Measurements from ENCODE around the gene LHX3.
A peak's percentile ranks its signal among the peaks of the same experiment; 100 is the strongest.
"Not testable (repeated sequence)": the region's sequence is repeated elsewhere in the genome, so short reads cannot be mapped to it uniquely, and the experiment has no call there.

LHX3 gene

DNA sequence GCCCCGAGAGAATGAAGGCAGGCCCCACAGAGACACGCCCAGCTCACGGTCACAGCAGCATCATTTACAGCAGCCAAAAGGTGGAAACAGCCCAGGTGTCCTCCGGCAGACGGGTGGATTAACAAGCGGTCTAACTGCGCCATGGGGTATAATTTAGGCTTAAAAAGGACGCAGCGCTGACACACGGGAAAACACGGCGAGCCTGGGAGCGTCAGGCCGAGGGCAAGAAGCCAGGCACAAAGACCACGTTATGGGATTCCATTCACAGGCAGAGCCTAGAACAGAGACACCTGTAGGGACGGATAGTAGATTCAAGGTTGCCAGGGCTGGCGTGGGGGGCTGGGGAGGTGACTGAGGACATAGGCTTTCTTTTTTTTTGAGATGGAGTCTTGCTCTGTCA is 49.4 kb downstream of the LHX3 start:
- DNase-seq (ENCODE audit: low read depth, low spot score): no peak

DNA sequence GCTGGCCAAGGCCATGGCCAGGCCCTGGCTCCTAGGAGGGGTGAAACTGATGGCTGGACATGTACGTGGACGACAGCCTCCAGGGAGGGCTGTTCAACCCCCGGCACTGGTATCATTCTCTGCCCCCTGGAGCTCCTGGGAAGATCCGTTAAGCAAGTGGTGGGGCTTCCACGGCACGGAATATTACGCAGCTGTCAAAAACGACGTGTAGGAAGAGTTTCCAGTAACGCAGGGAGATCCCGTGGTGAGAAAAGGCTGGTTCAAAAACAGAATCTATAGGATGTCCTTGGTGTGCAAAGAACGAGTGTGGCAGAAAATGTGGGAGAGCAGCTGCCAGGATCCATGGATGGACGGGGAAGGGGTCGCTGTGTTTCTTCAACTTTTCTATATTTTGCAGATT is 50.0 kb downstream of the LHX3 start:
- DNase-seq (ENCODE audit: low read depth, low spot score): no peak

DNA sequence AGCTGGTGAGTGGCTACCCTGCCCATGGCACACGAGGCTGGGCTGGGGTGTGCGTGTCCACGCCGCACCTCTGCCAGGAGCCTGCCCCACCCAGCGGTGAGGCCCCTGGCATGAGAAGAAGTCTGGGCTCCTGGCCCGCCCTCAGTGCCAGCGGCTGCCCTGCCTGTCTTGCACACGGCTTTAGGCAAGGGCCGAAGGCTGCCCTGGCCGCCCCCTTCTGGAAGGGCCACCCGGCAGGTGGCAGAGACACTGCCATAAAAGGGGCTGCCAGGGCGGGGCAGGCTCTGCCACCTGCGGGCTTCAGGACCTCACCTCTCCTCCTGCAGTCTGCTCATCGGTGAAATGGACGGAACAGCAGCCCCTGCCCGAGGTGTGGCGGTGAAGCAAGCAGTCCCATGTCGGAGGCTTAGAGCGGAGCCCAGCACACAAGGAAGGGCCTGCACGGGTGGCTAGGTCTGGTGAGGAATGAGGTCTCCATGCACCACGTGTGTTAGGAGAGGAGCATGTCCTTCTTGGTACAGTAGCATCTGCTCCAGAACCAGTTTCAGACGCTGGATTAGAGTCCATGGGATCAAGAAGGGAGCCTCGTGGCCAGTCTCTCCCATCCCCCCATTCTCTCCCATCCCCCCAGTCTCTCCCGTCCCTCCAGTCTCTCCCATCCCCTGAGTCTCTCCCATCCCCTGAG is 51.4 kb downstream of the LHX3 start:
- DNase-seq (ENCODE audit: low read depth, low spot score): no peak

DNA sequence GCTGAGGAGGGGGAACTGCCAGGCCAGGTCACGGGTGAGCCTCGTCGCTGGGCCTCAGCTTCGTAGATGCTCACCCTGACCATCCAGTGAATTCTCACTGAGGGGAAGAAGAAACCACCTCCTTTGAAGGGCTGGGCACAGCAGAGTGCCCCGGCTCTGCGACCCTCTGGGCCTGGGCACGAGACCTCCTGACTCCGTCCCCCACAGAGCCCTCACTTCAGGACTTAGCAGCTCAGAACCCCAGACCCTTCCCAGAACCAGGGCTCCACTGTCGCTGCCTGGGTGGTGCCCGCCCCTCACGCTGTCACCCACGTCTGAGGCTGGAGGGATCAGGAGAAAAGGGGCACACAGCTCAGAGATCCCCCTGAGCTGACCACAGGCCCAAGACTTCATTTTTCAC is 52.0 kb downstream of the LHX3 start:
- DNase-seq (ENCODE audit: low read depth, low spot score): no peak

DNA sequence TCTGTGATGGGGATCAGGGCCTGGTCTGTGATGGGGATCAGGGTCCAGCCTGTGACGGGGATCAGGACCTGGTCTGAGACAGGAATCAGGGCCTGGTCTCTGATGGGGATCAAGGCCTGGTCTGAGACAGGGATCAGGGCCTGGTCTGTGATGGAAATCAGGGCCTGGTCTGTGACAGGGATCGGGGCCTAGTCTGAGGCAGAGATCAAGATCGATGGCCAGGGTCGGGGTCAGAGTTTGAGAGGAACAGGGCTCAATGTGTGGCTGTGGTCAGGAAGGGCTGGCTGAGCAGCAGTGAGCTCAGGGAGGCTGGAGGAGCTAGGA is 52.4 kb downstream of the LHX3 start:
- DNase-seq (ENCODE audit: low read depth, low spot score): no peak

DNA sequence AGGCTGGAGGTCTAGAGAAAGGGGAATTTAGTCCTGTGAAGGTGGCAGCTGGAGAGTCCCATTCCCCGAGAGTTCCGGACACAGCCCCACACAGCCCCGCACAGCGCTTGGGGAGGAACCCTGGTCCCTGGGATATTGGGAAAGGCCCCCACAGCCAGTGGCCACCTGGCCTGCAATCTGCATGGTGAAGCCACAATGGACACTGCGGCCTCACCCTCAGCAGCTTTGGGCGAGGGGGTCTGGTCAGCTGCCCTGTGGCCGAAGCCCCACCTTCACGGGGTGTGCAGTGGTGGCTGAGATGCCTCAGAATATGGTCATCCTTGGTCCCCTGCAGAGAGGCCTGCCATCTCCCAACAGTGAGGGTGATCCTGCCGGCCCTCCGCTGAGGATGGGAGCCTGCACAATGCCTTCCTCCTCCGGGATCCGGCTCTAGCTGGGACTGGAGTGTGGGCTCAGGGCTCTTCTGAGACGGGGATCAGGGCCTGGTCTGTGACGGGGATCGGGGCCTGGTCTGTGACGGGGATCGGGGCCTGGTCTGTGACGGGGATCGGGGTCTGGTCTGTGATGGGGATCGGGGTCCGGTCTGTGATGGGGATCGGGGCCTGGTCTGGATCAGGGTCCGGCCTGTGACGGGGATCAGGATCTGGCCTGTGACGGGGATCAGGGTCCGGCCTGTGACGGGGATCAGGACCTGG is 52.9 kb downstream of the LHX3 start:
- no peak for DNase-seq (ENCODE audit: low read depth, low spot score)

DNA sequence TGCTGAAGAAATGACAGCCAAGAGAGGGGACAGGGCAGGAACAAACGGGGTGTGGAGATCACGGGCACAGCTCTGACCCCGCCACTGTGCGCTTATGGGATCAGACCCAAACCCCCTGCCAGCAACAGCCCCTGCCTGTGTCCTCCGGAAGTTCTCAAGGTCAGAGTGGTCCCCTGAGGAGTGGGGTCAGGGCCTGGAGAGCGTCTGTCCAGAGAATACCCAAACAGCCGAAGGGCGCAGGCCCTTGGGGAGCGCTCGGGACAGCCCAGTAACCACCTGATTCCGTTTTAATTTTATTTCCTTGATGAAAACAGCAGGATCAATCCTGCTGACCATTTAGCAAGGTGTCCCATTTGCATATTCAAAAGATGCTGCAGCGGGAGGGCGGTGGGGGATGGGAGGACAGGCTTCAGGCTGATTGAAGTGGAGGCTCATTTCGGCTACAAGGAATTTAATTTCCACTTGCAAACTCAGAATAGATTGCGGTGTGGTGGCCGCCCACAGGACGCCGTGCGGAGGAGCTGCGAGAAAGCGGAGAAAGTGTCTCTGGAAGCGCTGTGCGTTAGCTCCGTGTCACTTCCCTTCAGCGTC is 53.6 kb downstream of the LHX3 start:
- no peak for DNase-seq (ENCODE audit: low read depth, low spot score)

DNA sequence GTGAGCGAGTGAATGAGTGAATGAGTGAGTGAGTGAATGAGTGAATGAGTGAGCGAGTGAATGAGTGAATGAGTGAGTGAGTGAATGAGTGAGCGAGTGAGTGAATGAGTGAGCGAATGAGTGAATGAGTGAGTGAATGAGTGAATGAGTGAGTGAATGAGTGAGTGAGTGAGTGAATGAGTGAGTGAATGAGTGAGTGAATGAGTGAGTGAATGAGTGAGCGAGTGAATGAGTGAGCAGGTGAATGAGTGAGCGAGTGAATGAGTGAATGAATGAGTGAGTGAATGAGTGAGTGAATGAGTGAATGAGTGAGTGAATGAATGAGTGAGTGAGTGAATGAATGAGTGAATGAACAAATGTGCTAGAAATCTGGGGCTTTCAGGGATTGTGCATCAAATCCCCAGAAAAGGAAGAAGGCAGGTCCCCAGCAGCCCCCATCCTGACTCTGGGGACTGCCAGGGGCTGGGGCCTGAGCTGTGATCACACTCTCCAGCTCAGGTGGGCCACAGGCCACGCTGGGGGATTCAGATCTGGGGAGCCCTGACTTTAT is 54.2 kb downstream of the LHX3 start:
- not testable (repeated sequence) for DNase-seq (ENCODE audit: low read depth, low spot score)

DNA sequence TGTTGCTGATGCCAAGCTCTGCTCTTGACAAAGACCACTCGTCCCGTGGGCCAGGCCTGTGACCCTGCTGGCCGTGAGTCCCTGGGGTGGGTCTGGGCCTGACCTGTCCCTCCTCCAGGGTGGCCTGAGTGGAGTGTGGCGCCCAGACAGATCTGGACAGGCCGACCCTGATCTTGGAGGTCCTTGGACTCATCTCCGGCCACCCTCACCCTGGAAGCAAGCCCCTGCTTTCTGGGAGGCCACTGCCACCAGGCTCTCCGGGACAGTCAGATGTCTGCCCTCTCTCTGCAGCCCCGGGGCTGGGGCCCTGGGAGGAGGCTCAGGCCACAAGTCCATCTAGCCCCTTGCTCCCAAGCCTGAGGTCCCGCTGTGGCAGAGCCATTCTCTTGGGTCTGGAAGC is 55.1 kb downstream of the LHX3 start:
- DNase-seq (ENCODE audit: low read depth, low spot score): no peak

DNA sequence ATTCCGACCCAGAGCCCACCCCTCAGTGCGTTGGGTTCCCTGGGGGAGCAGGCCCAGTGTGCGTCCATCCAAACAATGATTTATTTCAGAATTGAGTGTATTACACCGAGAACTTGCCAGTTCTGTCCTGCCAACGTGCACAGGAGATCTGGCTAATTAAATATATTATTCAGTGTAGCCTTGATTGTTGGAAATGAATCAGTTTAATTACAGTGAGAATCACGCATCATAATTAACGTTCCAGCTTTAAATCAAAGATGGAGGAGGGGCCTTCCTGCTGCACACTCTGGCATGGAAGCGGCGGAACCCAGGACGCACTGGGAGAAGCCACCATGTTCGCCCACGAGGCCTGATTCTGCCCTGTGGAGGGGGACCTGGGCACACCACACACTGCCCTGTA is 55.6 kb downstream of the LHX3 start:
- DNase-seq (ENCODE audit: low read depth, low spot score): no peak

DNA sequence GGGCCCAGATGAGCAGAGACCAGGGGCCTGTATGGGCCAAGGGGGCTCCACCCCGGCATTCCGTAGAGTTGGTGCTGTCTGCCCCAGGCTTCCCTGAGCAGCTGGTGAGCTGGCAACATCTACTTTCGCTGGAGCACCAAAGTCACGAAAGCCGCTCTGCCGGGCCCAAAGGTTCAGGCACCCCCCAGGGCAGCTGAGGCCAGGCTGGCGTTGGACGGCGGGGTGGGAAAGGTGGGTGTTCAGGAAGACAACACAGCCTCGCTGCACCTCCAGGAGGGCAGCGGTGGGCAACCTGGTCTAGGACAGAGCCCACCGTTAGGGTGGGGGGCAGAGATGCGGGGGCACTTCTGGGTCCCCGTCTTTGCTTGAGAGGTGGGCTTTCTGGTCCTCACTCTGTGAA is 56.2 kb downstream of the LHX3 start:
- DNase-seq (ENCODE audit: low read depth, low spot score): no peak

DNA sequence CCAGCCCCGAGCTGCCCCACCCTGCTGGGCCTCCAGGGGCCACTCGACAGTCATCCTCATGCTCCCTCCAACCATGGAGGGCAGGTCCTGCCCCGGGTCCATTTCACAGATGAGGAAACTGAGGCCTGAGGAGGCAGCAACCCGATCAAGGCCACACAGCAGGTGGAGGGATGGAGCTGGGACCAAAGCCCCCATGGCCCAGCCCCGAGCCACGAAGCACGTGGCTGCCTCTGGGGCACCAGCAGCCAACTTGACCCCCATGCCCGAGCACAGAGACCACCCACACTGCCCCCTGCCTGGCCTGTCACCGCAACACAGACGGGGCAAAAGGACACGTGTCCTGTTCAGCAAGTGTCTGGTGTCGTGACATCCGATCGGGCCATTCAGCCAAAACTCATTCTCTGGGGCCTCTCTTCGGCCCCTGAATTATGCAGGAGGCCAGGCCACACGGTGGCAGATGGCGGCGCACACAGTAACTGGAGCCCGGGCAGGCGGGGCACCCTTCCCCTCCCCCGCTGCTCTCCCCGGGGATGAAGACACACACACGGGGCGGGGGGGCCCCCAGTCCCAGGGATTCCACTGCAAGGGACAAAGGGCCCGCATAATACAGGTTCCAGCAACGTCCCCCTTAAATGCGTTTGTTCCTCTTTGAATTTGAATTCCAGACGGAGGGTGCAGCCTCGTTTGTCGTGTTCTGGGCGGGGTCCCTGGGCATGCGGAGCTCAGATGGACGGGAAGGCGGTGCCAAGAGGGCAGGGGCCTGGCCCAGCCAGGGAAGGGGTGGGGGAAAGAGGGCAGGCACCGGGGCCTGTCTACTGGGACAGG is 56.8 kb downstream of the LHX3 start:
- peak; percentile 20 for DNase-seq (ENCODE audit: low read depth, low spot score)

DNA sequence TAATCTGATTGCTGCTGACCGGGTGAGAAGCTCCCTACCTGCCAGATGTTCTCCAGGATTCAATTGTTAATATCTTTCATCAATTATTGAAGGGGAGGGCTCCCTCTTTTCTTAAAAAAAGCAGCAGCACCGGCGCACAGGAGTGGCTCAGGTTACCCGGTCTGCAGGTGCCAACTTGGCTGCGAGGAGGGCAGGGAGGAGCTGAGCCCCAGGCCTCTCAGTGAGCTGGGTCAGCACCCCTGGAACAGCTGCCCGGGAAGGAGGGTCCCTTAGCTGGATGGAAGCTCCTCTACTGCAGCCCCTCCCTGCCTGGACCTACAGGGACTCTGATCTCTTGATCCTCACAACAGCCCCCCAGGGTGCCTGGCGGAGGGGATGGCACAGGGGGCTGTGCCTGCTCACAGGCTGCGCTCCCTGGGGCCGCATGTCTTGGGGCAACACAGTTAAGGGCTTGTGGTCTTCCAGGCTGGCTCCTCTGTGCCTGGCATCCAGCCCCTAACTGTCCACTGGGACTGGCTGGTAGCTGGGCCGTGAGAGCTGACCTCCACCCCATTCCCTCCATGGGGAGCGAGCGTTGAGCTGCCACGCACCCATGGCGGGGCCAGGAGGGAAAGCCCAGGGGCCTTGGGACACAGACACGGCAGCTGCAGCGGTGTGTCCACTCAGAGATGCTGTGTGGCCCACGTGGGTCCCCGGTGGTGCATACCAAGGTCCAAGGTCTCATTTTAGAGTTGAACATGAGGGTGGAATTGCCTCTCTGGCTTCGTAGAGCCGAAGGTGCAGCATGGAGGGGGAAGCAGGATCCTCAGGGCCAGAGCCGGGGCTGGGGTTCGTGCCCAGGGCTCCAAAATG is 57.7 kb downstream of the LHX3 start:
- DNase-seq (ENCODE audit: low read depth, low spot score): no peak
